GM23338 (cell line): Measurements from ENCODE around the gene RRP36. TPM values are rescaled to one million over a fixed set of nuclear protein-coding genes. Genes with fewer than 3 reads are reported as not detected.

ENCODE experiments used
- ATAC-seq: fragments of 200-7000 bp; cut with Tn5 transposase; 3 replicates; pipeline ENCODE4 v1.9.1; 2020
- DNase-seq: peaks from one replicate; pipeline ENCODE4 v3.0.0-alpha.2; 2015; ENCODE audit warnings: low spot score
- H2AFZ ChIP-seq: fragments of 200-600 bp; sonication (generic); 2 replicates; pipeline ENCODE4 v1.8.0; 2016; ENCODE audit warnings: antibody characterized with exemption, mild to moderate bottlenecking, moderate library complexity
- H3F3A ChIP-seq: fragments of 200-600 bp; sonication (generic); replicated peaks from 2 replicates; pipeline ENCODE4 v1.8.0; 2017; ENCODE audit warnings: antibody characterized with exemption, mixed run types, low read depth
- H3K27ac ChIP-seq: fragments of 200-600 bp; sonication (generic); 2 replicates; pipeline ENCODE4 v1.6.1; 2016; ENCODE audit warnings: low read depth
- H3K27me3 ChIP-seq: fragments of 200-600 bp; sonication (generic); 2 replicates; pipeline ENCODE4 v1.8.0; 2016; ENCODE audit warnings: mild to moderate bottlenecking, mixed run types, moderate library complexity; ENCODE audit not compliant: insufficient read depth
- H3K36me3 ChIP-seq: fragments of 200-600 bp; sonication (generic); 2 replicates; pipeline ENCODE4 v1.8.0; 2016; ENCODE audit warnings: mild to moderate bottlenecking; ENCODE audit not compliant: insufficient read depth
- H3K4me1 ChIP-seq: fragments of 200-600 bp; sonication (generic); 2 replicates; pipeline ENCODE4 v1.8.0; 2016; ENCODE audit warnings: mild to moderate bottlenecking, moderate library complexity; ENCODE audit not compliant: insufficient read depth
- H3K4me2 ChIP-seq: fragments of 200-600 bp; sonication (generic); 2 replicates; pipeline ENCODE4 v1.7.1; 2017; ENCODE audit warnings: mixed run types
- H3K4me3 ChIP-seq: fragments of 200-600 bp; sonication (generic); 2 replicates; pipeline ENCODE4 v1.6.1; 2016; ENCODE audit warnings: mixed run types
- H3K79me2 ChIP-seq: fragments of 200-600 bp; sonication (generic); replicated peaks from 2 replicates; pipeline ENCODE4 v1.8.0; 2017; ENCODE audit warnings: mild to moderate bottlenecking; ENCODE audit not compliant: insufficient read depth
- H3K9me2 ChIP-seq: fragments of 200-600 bp; sonication (generic); 2 replicates; pipeline ENCODE4 v1.8.0; 2017; ENCODE audit not compliant: insufficient read depth
- H4K20me1 ChIP-seq: fragments of 200-600 bp; sonication (generic); replicated peaks from 2 replicates; pipeline ENCODE4 v1.8.0; 2017; ENCODE audit warnings: mild to moderate bottlenecking; ENCODE audit not compliant: insufficient read depth
- H3K27ac Mint-ChIP-seq: 2 replicates; pipeline ENCODE4 v1.8.0; 2020; ENCODE audit warnings: inconsistent platforms, mild to moderate bottlenecking, moderate library complexity, mixed read lengths
- H3K27me3 Mint-ChIP-seq: 3 replicates; pipeline ENCODE4 v1.8.0; 2022; ENCODE audit warnings: low read depth, mild to moderate bottlenecking, moderate library complexity, mixed read lengths, inconsistent platforms; ENCODE audit not compliant: insufficient read depth, poor library complexity
- H3K36me3 Mint-ChIP-seq: 3 replicates; pipeline ENCODE4 v1.8.0; 2021; ENCODE audit warnings: low read depth, mild to moderate bottlenecking, inconsistent platforms, moderate library complexity, mixed read lengths
- H3K4me1 Mint-ChIP-seq: 3 replicates; pipeline ENCODE4 v1.8.0; 2020; ENCODE audit warnings: mild to moderate bottlenecking, inconsistent platforms, mixed read lengths
- H3K4me3 Mint-ChIP-seq: 3 replicates; pipeline ENCODE4 v1.8.0; 2021; ENCODE audit warnings: moderate library complexity, mild to moderate bottlenecking, inconsistent platforms, mixed read lengths
- H3K9me3 Mint-ChIP-seq: 3 replicates; pipeline ENCODE4 v1.8.0; 2020; ENCODE audit warnings: moderate library complexity, mild to moderate bottlenecking, inconsistent platforms, mixed read lengths
- CREB1 ChIP-seq: fragments of 250-450 bp; sonication (Bioruptor Pico); IDR thresholded peaks from 2 replicates; pipeline ENCODE4 v1.5.0; 2020; ENCODE audit warnings: low read depth, mild to moderate bottlenecking, moderate library complexity
- CTCF ChIP-seq, 2 experiments: fragments of 200-600 bp in 1 of 2; sonication (generic) in 1 of 2; conservative IDR thresholded peaks; 2 replicates each; pipeline versions ENCODE4 v1.5.1 to v1.6.1; 2016 to 2017; ENCODE audit warnings: antibody characterized with exemption in 2 of 2, low read depth in 2 of 2, mild to moderate bottlenecking in 2 of 2, moderate library complexity in 1 of 2
- ETS1 ChIP-seq: IDR thresholded peaks from 2 replicates; pipeline ENCODE4 v1.6.1; 2016; ENCODE audit warnings: antibody characterized with exemption
- EZH2 ChIP-seq: fragments of 200-600 bp; sonication (generic); IDR thresholded peaks from one replicate; pipeline ENCODE4 v1.8.0; 2017; ENCODE audit warnings: antibody characterized with exemption, mild to moderate bottlenecking, low read depth; ENCODE audit not compliant: unreplicated experiment
- EZH2phosphoT487 ChIP-seq: fragments of 200-600 bp; sonication (generic); IDR thresholded peaks from one replicate; pipeline ENCODE4 v1.8.1; 2018; ENCODE audit warnings: antibody characterized with exemption; ENCODE audit not compliant: unreplicated experiment
- JUNB ChIP-seq: IDR thresholded peaks from one replicate; pipeline ENCODE4 v1.6.1; 2016; ENCODE audit warnings: antibody characterized with exemption; ENCODE audit not compliant: unreplicated experiment
- POLR2AphosphoS5 ChIP-seq: IDR thresholded peaks from 2 replicates; pipeline ENCODE4 v1.6.1; 2016; ENCODE audit warnings: antibody characterized with exemption, low read depth
- REST ChIP-seq: IDR thresholded peaks from one replicate; pipeline ENCODE4 v1.6.1; 2018; ENCODE audit warnings: antibody characterized with exemption; ENCODE audit not compliant: unreplicated experiment
- STAT1 ChIP-seq: IDR thresholded peaks from one replicate; pipeline ENCODE4 v1.6.1; 2016; ENCODE audit warnings: antibody characterized with exemption; ENCODE audit not compliant: unreplicated experiment
- ZNF114 ChIP-seq: fragments of 250-450 bp; sonication (Bioruptor Pico); IDR thresholded peaks from 2 replicates; pipeline ENCODE4 v1.5.0; 2020; ENCODE audit warnings: mild to moderate bottlenecking, moderate library complexity
- ZNF331 ChIP-seq: fragments of 250-450 bp; sonication (Bioruptor Pico); IDR thresholded peaks from 2 replicates; pipeline ENCODE4 v1.5.0; 2020; ENCODE audit warnings: low read depth, mild to moderate bottlenecking, moderate library complexity
- ZNF462 ChIP-seq: fragments of 250-450 bp; sonication (Bioruptor Pico); IDR thresholded peaks from 2 replicates; pipeline ENCODE4 v1.5.0; 2020; ENCODE audit warnings: mild to moderate bottlenecking, moderate library complexity
- polyA plus RNA-seq: library from polyadenylated mRNA; unstranded; fragments of >200 nt; fragmentation: Nextera tagmentation; extraction: Ambion mirVana; gene quantifications from 2 replicates; pipeline ENCODE4 v1.2.1, GENCODE V29; 2016
- total RNA-seq: library from RNA; depleted of rRNA; stranded (reverse); fragments of >200 nt; shearing (Covaris generic); gene quantifications from 2 replicates; pipeline ENCODE4 v1.2.3, GENCODE V29; 2014

RRP36 gene
- total and polyA plus RNA-seq, 2 experiments from 2014 or later: 64.7 to 106 TPM

GRCh38 chr6:43061861-43062260, 40.4 kb downstream of the RRP36 start:
- DNase-seq: no peak
- H3K36me3 ChIP-seq: peaks cover 5% of the 10 kb centered on the region; the same call in 1 of the 2 replicates
- H3K4me1 Mint-ChIP-seq: peaks cover 20% of the 10 kb centered on the region
- TF ChIP-seq ETS1 (no peak), JUNB (no peak), REST (no peak), ZNF462 (CRISPR knock-in tag) (no peak), ZNF114 (no peak), ZNF331 (CRISPR knock-in tag) (no peak), EZH2phosphoT487 (no peak), STAT1 (no peak), POLR2AphosphoS5 (no peak), CTCF (conservative IDR thresholded peaks at IDR 0.05; ENCODE audit: low read depth in 2 of 2) (no peak), CREB1 (CRISPR knock-in tag) (no peak), EZH2 (no peak)
- peaks cover 8% of the 10 kb centered on the region for H3F3A ChIP-seq
- H3K4me3 ChIP-seq: no peak overlapping the region
- H3K9me3 Mint-ChIP-seq: no peaks in the 10 kb centered on the region; the same call in 2 of the 3 replicates
- H3K27ac ChIP-seq: no peak overlapping the region
- H3K4me2 ChIP-seq: no peak overlapping the region
- peaks cover 14% of the 10 kb centered on the region for H3K27me3 Mint-ChIP-seq
- no peaks in the 10 kb centered on the region for H4K20me1 ChIP-seq
- no peaks in the 10 kb centered on the region for H3K9me2 ChIP-seq
- peaks cover 10% of the 10 kb centered on the region for H3K36me3 Mint-ChIP-seq
- H3K4me1 ChIP-seq: peaks cover 9% of the 10 kb centered on the region
- peaks cover 26% of the 10 kb centered on the region for H3K79me2 ChIP-seq
- H3K27me3 ChIP-seq: no peaks in the 10 kb centered on the region
- ATAC-seq: no peak
- no peak overlapping the region for H2AFZ ChIP-seq
- H3K27ac Mint-ChIP-seq: no peak overlapping the region
- peak overlapping the region; percentile 28; the same call in 1 of the 3 replicates for H3K4me3 Mint-ChIP-seq
